NT2/D1 (cell line): ENCODE results near the gene TRDMT1.

Source experiments
- DNase-seq: peaks from one replicate; pipeline ENCODE4 v3.0.0-alpha.2; 2011; ENCODE audit warnings: low read depth, low spot score
- H3K27me3 ChIP-seq: 2 replicates; pipeline ENCODE4 v1.6.0; 2011; ENCODE audit warnings: mild to moderate bottlenecking; ENCODE audit not compliant: insufficient read length, insufficient read depth
- H3K36me3 ChIP-seq: 2 replicates; pipeline ENCODE4 v1.6.1; 2011; ENCODE audit warnings: mild to moderate bottlenecking, low read length, mixed read lengths; ENCODE audit not compliant: insufficient read depth, insufficient read length
- H3K4me1 ChIP-seq: 2 replicates; pipeline ENCODE4 v1.5.1; 2011; ENCODE audit not compliant: insufficient read depth, insufficient read length
- H3K4me3 ChIP-seq: 2 replicates; pipeline ENCODE4 v1.5.1; 2011; ENCODE audit warnings: low read depth; ENCODE audit not compliant: insufficient read length
- H3K9ac ChIP-seq: 2 replicates; pipeline ENCODE4 v1.6.0; 2011; ENCODE audit warnings: low read depth; ENCODE audit not compliant: insufficient read length
- H3K9me3 ChIP-seq: 2 replicates; pipeline ENCODE4 v1.5.1; 2011; ENCODE audit warnings: mild to moderate bottlenecking, low read length; ENCODE audit not compliant: insufficient read depth
- SUZ12 ChIP-seq: IDR thresholded peaks from 2 replicates; pipeline ENCODE4 v1.6.1; 2011; ENCODE audit not compliant: insufficient read length, insufficient read depth; ENCODE audit errors: extremely low read depth
- YY1 ChIP-seq: IDR thresholded peaks from 2 replicates; pipeline ENCODE4 v1.6.1; 2011; ENCODE audit not compliant: insufficient read length, insufficient read depth
- ZNF274 ChIP-seq: IDR thresholded peaks from 2 replicates; pipeline ENCODE4 v1.6.1; 2011; ENCODE audit warnings: mild to moderate bottlenecking, low read depth, low read length

Gene TRDMT1

DNA sequence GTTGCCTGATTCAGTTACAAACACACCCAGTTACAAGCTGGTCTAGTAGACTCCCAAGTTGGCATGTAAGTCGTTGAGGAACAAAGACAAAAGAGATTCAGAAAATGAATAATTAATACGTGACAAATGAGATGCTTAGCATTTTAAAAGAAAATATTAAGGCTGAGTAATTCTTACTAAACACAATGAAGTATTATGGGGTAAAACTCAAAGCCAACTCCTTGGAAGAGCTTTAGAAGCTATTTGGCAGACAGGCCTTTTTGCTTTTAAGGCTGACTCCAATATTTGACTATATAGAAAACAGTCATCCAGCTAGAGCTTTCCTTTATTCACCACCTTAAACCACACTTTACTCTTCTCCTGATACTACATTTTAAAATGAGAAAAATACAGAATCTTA lies 5.4 kb downstream of the TRDMT1 start:
- H3K4me1 ChIP-seq: no peaks in the 10 kb centered on the region

DNA sequence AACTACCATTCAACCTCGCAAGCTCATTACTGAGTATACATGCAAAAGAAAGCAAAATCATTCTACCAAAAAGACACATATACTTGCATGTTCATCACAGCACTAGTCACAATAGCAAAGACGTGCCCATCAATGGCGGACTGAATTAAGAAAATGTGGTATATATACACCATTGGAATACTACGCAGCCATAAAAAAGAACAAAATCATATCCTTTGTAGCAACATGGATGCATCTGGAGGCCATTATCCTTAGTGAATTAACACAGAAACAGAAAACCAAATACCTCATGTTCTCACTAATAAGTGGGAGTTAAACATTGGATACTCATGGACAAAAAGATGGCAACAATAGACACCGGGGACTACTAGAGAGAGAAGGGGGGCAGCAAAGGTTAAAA lies 6.4 kb downstream of the TRDMT1 start:
- Histone ChIP-seq H3K9ac (no peak overlapping the region), H3K27me3 (no peaks in the 10 kb centered on the region), H3K4me3 (no peak overlapping the region), H3K4me1 (no peaks in the 10 kb centered on the region), H3K36me3 (no peaks in the 10 kb centered on the region), H3K9me3 (no peaks in the 10 kb centered on the region)
- no peak for DNase-seq
- TF ChIP-seq SUZ12: no peak
- TF ChIP-seq ZNF274: no peak
- TF ChIP-seq YY1: no peak

More for the DNA sequence above, 5.4 kb downstream of the TRDMT1 start:
- Histone ChIP-seq H3K9ac (no peak overlapping the region), H3K27me3 (no peaks in the 10 kb centered on the region), H3K36me3 (no peaks in the 10 kb centered on the region), H3K9me3 (no peaks in the 10 kb centered on the region), H3K4me3 (no peak overlapping the region)
- DNase-seq: no peak
- TF ChIP-seq ZNF274 (no peak), YY1 (no peak), SUZ12 (no peak)

DNA sequence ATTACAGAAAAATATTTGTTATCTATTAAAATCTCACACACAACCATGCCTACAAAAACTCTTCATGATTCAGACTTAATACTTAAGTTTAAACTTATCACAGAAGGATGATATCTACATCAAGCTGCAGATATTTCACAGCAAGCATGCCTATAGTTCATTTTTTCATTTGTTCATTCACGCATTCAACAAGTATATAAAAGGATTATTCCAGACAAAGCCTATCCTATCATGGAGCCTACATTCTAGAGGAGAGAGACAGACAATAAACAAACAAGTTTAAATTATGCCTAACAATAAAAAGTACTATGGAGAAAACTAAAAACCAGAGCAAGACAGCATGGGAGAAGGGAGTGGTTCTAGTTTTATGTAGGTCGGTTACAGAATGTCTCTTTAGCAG lies 10.9 kb downstream of the TRDMT1 start:
- Histone ChIP-seq H3K9ac (no peak overlapping the region), H3K4me3 (no peak overlapping the region), H3K9me3 (no peaks in the 10 kb centered on the region), H3K36me3 (no peaks in the 10 kb centered on the region), H3K4me1 (no peaks in the 10 kb centered on the region), H3K27me3 (no peaks in the 10 kb centered on the region)
- TF ChIP-seq ZNF274 (no peak), YY1 (no peak), SUZ12 (no peak)
- DNase-seq: no peak

DNA sequence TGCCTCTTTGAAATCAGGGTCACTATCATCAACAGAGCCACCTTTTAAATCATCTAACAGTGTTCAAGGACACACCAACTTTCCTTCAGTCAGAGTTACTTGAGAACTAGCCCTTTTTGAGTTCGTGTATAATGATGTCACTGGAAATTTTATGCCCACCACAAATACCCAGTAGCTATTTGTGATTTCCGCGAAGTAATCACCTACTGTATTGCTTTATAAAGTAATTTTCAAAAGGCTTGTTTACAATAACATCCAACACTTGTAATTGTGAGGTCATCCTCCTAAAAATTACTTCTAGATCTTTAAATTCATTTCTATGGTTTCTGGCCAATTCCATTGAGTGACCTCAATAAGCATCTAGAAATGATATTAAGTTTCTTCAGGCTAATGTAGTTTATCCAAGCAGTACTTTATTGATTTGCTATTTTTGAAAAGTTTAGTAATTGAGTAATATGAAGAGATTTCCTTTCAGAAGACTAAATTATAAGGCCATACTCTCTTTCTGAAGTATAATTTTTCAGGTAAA lies 12.8 kb downstream of the TRDMT1 start:
- DNase-seq: no peak
- no peaks in the 10 kb centered on the region for H3K36me3 ChIP-seq
- no peak overlapping the region for H3K4me3 ChIP-seq
- H3K4me1 ChIP-seq: no peaks in the 10 kb centered on the region
- H3K9me3 ChIP-seq: no peaks in the 10 kb centered on the region
- TF ChIP-seq YY1: no peak
- no peak for TF ChIP-seq ZNF274
- TF ChIP-seq SUZ12: no peak
- no peaks in the 10 kb centered on the region for H3K27me3 ChIP-seq
- H3K9ac ChIP-seq: no peak overlapping the region

GRCh38 chr10:17185873-17186272 lies 15.6 kb downstream of the TRDMT1 start:
- H3K27me3 ChIP-seq: no peaks in the 10 kb centered on the region
- no peaks in the 10 kb centered on the region for H3K4me1 ChIP-seq
- TF ChIP-seq YY1 (no peak), SUZ12 (no peak), ZNF274 (no peak)
- H3K4me3 ChIP-seq: no peak overlapping the region
- H3K9ac ChIP-seq: no peak overlapping the region
- H3K36me3 ChIP-seq: no peaks in the 10 kb centered on the region
- H3K9me3 ChIP-seq: no peaks in the 10 kb centered on the region
- DNase-seq: no peak

GRCh38 chr10:17183110-17183509 lies 18.4 kb downstream of the TRDMT1 start:
- no peak for DNase-seq
- TF ChIP-seq YY1: no peak
- no peak for TF ChIP-seq SUZ12
- TF ChIP-seq ZNF274: no peak
- Histone ChIP-seq H3K4me3 (no peak overlapping the region), H3K9ac (no peak overlapping the region), H3K27me3 (no peaks in the 10 kb centered on the region), H3K36me3 (no peaks in the 10 kb centered on the region), H3K9me3 (no peaks in the 10 kb centered on the region), H3K4me1 (no peaks in the 10 kb centered on the region)

DNA sequence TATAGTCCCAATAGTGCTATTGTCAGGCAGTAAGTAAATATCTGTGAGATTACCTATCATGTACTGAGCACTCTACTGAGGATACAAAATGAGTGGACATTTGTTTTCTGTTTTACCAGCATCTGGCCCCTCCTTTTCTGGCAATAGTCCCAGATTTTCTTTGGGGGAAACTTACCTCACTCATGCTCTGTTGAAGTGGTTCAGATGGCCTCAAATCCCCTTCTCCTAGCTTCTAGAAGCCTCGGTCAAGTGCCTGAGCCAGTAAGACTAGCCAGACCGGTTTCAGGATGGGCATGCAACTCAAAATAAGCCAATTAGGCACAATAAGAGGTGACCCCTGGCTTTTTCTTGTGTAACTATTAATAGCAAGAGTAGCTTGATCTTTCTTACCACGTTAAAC lies 19.7 kb downstream of the TRDMT1 start:
- H3K36me3 ChIP-seq: no peaks in the 10 kb centered on the region
- TF ChIP-seq YY1: no peak
- TF ChIP-seq ZNF274: no peak
- no peak for TF ChIP-seq SUZ12
- DNase-seq: no peak

GRCh38 chr10:17181110-17181509 lies 20.4 kb downstream of the TRDMT1 start:
- H3K36me3 ChIP-seq: no peaks in the 10 kb centered on the region
- no peaks in the 10 kb centered on the region for H3K9me3 ChIP-seq
- no peak overlapping the region for H3K9ac ChIP-seq
- H3K27me3 ChIP-seq: no peaks in the 10 kb centered on the region
- H3K4me1 ChIP-seq: no peaks in the 10 kb centered on the region
- TF ChIP-seq SUZ12: no peak
- no peak for TF ChIP-seq YY1
- TF ChIP-seq ZNF274: no peak
- H3K4me3 ChIP-seq: no peak overlapping the region
- no peak for DNase-seq

More for the DNA sequence above, 19.7 kb downstream of the TRDMT1 start:
- Histone ChIP-seq H3K9ac (no peak overlapping the region), H3K27me3 (no peaks in the 10 kb centered on the region), H3K9me3 (no peaks in the 10 kb centered on the region), H3K4me3 (no peak overlapping the region), H3K4me1 (no peaks in the 10 kb centered on the region)
